GM21367 (cell line): Measurements from ENCODE around the gene HOXD11.

Experiments used
- ATAC-seq: cut with Tn5 transposase; IDR thresholded peaks from one replicate; pipeline ENCODE4 v1.9.1; 2021; ENCODE audit not compliant: unreplicated experiment

Gene HOXD11

DNA sequence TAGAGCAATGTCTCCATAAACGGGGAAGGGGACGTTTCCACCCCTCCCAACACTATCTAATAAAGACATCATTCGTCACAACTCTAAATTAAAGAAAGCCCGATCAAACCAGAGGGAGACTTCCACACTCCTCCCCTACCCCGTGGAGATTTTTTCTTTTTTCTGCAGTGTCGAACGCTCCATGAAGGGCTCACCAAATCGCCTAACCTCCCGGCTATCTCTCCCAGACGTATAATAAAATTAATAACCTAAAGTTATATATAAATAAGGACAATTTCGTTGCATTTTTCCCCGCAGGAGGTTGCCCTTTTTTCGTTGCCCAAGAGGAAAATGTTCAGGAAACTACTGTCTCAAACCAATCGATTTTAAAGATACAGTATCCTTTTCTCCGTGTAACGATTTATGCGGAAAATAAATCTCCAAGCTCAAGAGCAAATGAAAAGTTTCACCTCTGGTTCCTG, 25.7 kb upstream of the HOXD11 start:
- no peak for ATAC-seq

DNA sequence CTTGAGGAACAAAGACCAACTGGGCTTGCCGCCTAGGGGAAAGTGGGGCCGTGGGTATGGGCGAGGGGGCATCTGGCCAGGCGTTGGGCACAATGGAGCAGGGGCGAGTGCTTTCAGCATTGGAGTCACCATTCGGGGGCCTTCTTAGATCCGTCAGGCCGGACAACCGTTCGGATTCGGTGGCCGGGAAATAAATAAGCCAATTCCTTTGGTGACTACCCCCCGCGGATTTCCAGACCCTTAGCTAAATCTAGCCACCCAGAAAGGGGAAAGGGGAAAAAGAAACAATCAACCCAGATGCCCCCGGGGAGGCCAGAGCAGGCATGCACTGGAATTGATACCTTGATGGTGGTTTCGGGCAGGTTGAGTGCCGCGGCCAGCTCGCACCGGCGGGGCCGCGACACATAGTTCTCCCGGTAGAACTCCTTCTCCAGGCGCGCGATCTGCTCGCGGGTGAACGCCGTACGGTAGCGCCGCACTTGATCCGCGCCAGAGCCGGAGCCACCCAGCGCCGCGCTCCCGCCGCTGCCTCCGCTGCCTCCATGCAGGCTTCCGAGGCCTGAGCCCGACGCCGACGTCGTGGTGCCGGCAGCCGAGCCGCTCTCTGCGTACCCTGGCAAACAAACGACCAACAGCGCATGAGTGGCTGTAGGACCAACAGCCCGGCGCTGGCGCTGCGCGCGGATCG, 25.1 kb upstream of the HOXD11 start:
- no peak for ATAC-seq

DNA sequence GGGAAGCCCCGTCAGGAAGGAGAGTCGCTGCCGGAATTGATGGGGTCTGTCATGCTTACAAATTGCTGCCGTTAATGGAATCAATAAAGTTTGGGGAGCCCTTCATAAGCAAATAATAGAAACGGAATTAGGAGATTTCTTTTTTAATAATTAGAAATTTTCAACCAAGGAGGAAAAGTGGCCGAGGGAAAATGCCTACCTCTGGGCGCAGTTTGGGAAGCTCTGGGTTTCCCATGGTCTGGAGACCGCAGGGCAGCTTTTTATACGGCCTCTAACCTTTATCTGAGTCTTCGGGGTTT, 24.6 kb upstream of the HOXD11 start:
- ATAC-seq: no peak

GRCh38 chr2:176082824-176083751, 24.0 kb upstream of the HOXD11 start:
- no peak for ATAC-seq

GRCh38 chr2:176083796-176084261, 23.3 kb upstream of the HOXD11 start, which contains the start of gene EVX2:
EVX2 (minus strand) TSS chr2:176083962; CDS start chr2:176083776, 186 bp downstream.
- no peak for ATAC-seq

- no peak for ATAC-seq
These were observed 22.4 kb upstream of the HOXD11 start for GRCh38 chr2:176084611-176085119.

DNA sequence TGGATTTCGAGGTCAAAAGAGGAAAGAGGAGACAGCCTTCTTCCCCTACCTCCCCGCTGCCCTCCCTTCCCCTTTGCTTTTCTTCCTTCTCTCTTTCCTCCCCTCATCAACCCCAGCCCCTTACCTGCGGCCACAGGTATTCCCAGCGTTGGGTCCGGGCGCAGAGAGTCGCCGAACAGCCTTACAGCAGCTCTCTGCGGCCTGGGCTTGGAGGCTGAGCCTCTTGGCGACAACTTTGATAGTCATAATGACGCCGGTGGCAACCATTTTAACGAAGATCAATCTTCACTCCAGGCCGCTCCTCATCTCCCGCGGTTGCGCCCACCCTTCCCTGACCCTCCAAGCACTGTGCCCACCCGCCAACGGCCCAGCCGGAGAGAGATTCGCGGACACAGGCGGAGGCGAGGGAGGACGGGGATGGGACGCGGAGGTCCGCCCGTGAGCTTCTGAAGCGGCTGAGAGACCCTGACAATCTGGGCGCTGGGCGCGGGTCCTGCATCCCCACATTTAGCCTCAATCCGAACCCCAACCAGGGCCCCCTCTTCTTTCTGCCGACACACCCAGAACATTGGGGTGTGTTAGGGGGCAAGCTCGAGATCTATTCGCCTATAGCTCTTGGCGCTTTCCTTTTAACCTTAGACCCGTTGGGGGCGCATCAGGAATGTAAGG, 21.8 kb upstream of the HOXD11 start:
- no peak for ATAC-seq

DNA sequence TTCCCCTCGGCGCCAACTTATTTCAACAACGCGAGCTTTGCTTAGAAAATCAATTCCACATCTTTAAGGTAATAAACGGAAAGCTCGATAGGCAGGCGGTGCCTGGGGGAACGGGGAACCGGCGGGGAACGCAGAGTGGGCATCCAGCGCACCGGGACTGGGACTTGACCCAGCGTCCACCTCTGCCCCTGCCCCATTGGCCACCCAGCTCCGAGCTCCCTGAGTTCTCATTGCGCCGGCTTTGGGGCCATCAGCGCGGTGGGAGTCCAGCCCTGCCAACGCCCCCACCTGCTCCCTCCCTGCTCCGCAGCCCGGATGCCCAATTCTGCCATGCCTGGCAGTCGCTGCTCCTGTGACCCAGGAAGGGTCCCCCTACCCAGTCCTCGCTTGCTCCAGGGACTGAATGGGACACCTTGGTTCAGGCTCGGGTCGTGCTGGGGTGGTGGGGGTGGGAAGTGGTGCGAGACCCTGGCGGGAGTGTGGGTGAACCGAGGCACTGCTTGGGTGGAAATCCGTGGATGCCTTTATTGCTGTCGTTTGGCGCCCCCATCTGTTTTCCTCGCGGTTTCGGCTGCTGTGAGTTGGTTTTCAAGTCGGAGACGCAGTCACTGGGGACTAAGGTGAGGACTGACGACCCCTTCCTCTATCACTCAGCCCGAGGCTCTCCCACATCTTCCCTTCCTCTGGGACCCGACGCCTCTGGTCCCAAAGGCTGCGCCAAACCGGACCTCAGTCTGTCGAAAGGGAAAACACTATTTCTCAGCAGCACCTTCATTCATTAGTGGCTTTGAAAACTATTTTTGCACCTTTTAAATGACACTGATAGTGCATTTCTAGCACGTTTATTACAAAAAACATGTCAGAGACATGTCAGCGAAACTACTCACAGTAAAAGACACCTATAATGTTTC, 21.0 kb upstream of the HOXD11 start:
- no peak for ATAC-seq

GRCh38 chr2:176087330-176088047, 19.6 kb upstream of the HOXD11 start:
- ATAC-seq: no peak

DNA sequence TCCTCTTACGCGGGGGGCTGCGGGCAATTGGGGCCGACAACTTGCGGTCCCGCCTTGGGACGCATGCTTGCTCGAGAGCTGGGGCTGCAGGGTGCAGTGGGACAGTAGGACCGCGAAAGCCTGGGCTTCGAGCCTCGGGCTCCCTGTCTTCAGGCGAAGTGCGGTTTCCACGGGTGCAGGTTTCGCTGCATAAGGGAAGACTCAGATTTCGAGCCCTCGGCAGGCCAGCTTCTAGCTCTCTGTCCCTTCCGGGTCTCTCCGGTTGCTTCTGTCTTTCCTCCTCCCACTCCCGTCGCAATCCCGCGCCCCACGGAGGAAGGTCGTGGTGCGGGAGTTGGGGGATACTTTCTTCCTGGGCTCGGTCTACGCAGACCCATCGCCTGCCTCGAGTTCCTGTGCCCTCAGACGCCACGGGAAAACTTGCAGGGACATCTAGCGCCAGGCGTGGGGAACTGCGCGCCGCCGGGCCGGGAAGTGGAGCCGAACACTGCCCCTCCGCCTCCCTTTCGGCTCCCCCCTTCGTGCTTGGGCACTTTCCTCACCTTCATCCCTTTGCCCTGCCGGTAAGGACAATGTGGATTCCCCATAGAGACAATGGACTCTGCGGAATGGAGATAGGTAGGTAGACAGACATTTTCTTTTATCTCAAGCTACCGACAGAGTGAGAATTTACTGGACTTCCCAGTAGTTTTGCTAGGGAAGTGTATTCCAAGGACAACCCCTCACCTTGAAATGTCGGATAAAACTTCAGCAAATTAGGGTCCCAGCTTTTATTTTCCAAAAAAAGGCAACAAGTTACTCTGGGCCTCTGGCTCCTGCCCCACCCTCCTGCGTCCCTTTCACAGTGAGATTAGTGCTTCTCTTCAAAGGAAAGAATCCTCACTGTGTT, 18.8 kb upstream of the HOXD11 start:
- no peak for ATAC-seq

- ATAC-seq: no peak
These were observed 17.9 kb upstream of the HOXD11 start for GRCh38 chr2:176088937-176089842.

- no peak for ATAC-seq
These were observed 17.2 kb upstream of the HOXD11 start for GRCh38 chr2:176089843-176090395.

GRCh38 chr2:176090862-176091261, 16.2 kb upstream of the HOXD11 start:
- no peak for ATAC-seq

DNA sequence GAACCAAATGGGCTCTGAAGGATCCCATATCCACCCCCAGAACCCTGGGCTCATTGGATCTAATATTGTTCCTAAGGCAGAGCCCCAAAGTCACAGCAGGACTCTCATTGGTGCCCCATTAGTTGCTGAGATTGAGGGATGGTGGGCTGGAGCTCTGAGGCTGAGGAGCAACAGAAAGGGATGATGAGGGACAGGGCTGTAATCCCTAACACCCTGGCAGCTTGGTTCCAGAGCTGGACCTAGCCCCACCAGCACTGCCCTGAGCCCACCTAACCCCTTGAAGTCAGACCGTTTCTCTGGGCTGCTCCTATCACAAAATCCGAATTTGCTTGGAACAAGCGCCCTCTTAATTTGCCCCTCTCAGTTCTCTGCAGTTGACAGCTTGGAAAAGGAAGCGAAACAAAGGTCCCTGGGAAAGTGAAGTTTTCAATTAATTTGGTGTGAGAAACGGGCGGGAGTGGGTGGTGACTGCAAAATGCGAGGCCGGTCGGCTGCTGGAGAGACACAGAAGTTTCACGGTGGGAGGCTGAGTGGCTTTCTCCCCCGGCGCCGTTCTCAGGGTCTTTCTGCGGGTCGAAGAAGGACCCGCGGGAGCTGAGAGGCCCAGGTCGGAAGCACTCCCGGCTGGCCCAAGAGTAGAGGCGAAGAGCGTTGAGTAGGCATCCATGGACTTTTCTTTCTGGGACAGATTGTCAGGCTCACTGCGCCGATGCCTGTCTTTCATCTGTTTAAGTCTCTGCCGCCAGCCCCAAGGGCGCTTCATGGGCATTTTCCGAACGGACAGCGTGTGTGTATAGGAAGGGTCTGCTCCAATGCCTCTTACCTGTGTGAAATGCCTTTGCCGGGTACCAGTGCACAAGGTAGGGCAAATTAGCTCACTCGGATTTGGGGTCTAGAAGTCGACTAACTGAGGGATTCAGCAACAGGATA, 15.5 kb upstream of the HOXD11 start:
- ATAC-seq: no peak

- no peak for ATAC-seq
These were observed 14.6 kb upstream of the HOXD11 start, which contains the start of gene HOXD13 for GRCh38 chr2:176092270-176093144. HOXD13 (plus strand) TSS chr2:176092721; CDS start chr2:176092891, 170 bp downstream.
